T-helper 2 cell treated with Interferon-gamma antibody and Interleukin-4, amounts not matched to agents 5 μg/mL and 100 μg/mL, for 36 hours (primary cell): Measurements from ENCODE around the gene STK10.

Experiments
- DNase-seq: peaks from one replicate; pipeline ENCODE4 v3.0.0; 2021; ENCODE audit warnings: low spot score
- H3K27ac Mint-ChIP-seq: one replicate; pipeline ENCODE4 v1.8.0; 2021; ENCODE audit warnings: mild to moderate bottlenecking, mixed read lengths
- H3K27me3 Mint-ChIP-seq: one replicate; pipeline ENCODE4 v1.8.0; 2021; ENCODE audit warnings: low read depth, mixed read lengths
- H3K36me3 Mint-ChIP-seq: one replicate; pipeline ENCODE4 v1.8.0; 2021; ENCODE audit warnings: low read depth, mixed read lengths
- H3K4me1 Mint-ChIP-seq: one replicate; pipeline ENCODE4 v1.8.0; 2021; ENCODE audit warnings: low read depth, mixed read lengths
- H3K4me3 Mint-ChIP-seq: one replicate; pipeline ENCODE4 v1.8.0; 2022; ENCODE audit warnings: mild to moderate bottlenecking, moderate library complexity, mixed read lengths
- H3K9me3 Mint-ChIP-seq: one replicate; pipeline ENCODE4 v1.8.0; 2021; ENCODE audit warnings: mixed read lengths

Gene STK10

DNA sequence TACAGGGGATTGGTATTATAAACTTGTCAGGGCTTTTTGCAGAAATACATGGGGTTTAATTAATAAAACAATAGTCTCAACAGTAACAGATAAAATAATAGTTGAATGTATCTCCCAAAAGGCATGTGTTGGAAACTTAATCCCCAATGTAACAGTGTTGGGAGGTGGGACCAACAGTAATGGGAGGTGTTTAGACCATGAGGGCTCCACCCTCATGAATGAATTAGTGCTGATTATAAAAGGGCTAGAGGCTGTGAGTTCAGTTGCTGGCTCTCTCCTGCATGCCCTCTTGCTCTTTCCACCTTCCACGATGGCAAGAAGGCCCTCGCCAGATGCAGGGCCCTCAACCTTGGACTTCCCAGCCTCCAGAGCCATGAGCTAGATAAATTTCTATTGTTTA lies 56.3 kb downstream of the STK10 start:
- H3K36me3 Mint-ChIP-seq: peaks cover 75% of the 10 kb centered on the region
- no peak overlapping the region for H3K27ac Mint-ChIP-seq
- DNase-seq: no peak
- H3K9me3 Mint-ChIP-seq: no peaks in the 10 kb centered on the region
- H3K4me1 Mint-ChIP-seq: peaks cover 35% of the 10 kb centered on the region
- no peak overlapping the region for H3K4me3 Mint-ChIP-seq
- H3K27me3 Mint-ChIP-seq: no peaks in the 10 kb centered on the region

- DNase-seq: no peak
- H3K27me3 Mint-ChIP-seq: no peaks in the 10 kb centered on the region
- H3K27ac Mint-ChIP-seq: no peak overlapping the region
- H3K36me3 Mint-ChIP-seq: peaks cover 77% of the 10 kb centered on the region
- H3K9me3 Mint-ChIP-seq: no peaks in the 10 kb centered on the region
- H3K4me3 Mint-ChIP-seq: no peak overlapping the region
- peaks cover 28% of the 10 kb centered on the region for H3K4me1 Mint-ChIP-seq
Measured at GRCh38 chr5:172129256-172129910, 58.6 kb downstream of the STK10 start.

GRCh38 chr5:172127581-172127980 lies 60.4 kb downstream of the STK10 start:
- Mint-ChIP-seq H3K9me3 (no peaks in the 10 kb centered on the region), H3K4me3 (no peak overlapping the region), H3K27ac (no peak overlapping the region), H3K36me3 (peaks cover 75% of the 10 kb centered on the region), H3K4me1 (peaks cover 17% of the 10 kb centered on the region), H3K27me3 (no peaks in the 10 kb centered on the region)
- no peak for DNase-seq

- no peaks in the 10 kb centered on the region for H3K27me3 Mint-ChIP-seq
- no peak for DNase-seq
- no peak overlapping the region for H3K27ac Mint-ChIP-seq
- H3K4me3 Mint-ChIP-seq: no peak overlapping the region
- H3K4me1 Mint-ChIP-seq: peaks cover 17% of the 10 kb centered on the region
- peaks cover 62% of the 10 kb centered on the region for H3K36me3 Mint-ChIP-seq
- no peaks in the 10 kb centered on the region for H3K9me3 Mint-ChIP-seq
Measured at GRCh38 chr5:172123269-172123692, 64.7 kb downstream of the STK10 start.

DNA sequence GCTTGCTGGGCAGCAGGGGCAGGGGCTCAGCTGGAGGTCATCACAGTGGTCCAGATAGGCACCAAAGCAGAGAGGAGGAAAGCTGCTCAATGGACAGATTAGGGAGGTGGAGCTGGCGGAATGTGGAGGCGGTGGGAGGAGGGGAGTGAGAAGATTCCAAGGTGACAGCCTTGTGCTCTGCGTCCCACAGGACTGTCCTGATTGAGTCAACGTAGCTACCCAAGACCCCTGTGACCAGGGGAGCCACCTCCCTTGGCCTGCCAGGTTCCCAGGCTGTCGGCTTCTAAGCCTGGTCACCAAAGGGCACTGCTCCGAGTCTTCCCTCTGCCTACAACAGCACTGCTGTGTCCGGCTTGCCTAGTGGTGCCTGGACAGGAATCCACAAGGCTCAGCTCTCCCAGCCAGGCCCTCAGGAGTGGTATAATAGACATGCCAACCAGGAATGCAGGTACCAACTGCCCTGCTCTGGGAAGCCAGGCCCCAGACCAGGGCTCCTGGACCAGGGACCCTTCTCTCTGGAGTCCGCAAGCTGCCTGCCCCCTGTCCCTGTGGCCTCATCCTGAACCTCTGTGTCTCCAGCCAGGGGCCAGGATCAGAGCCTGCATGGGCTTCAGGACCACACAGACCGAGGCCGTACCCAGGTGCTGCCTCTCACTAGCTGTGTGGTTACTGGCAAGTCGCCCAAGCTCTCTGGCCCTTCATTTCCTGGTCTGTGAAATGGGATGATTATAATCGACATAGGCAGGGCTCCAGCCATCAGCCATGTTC lies 67.9 kb downstream of the STK10 start:
- peaks cover 35% of the 10 kb centered on the region for H3K4me1 Mint-ChIP-seq
- no peak overlapping the region for H3K4me3 Mint-ChIP-seq
- no peaks in the 10 kb centered on the region for H3K27me3 Mint-ChIP-seq
- no peak for DNase-seq
- peak overlapping the region; percentile 20 for H3K27ac Mint-ChIP-seq
- peaks cover 64% of the 10 kb centered on the region for H3K36me3 Mint-ChIP-seq
- no peaks in the 10 kb centered on the region for H3K9me3 Mint-ChIP-seq

- no peaks in the 10 kb centered on the region for H3K27me3 Mint-ChIP-seq
- H3K4me3 Mint-ChIP-seq: peak overlapping the region; percentile 38
- no peak for DNase-seq
- peaks cover 5% of the 10 kb centered on the region for H3K9me3 Mint-ChIP-seq
- peak overlapping the region; percentile 84 for H3K27ac Mint-ChIP-seq
- H3K4me1 Mint-ChIP-seq: peaks cover 38% of the 10 kb centered on the region
- H3K36me3 Mint-ChIP-seq: peaks cover 62% of the 10 kb centered on the region
Measured at GRCh38 chr5:172118891-172119290, 69.1 kb downstream of the STK10 start.

GRCh38 chr5:172117977-172118701 lies 69.9 kb downstream of the STK10 start:
- no peak for DNase-seq
- H3K4me1 Mint-ChIP-seq: peaks cover 41% of the 10 kb centered on the region
- H3K36me3 Mint-ChIP-seq: peaks cover 60% of the 10 kb centered on the region
- H3K27ac Mint-ChIP-seq: peak overlapping the region; percentile 66
- H3K9me3 Mint-ChIP-seq: peaks cover 5% of the 10 kb centered on the region
- H3K27me3 Mint-ChIP-seq: no peaks in the 10 kb centered on the region
- peak overlapping the region; percentile 3 for H3K4me3 Mint-ChIP-seq

- peak overlapping the region; percentile 96 for H3K27ac Mint-ChIP-seq
- H3K36me3 Mint-ChIP-seq: peaks cover 63% of the 10 kb centered on the region
- peak; percentile 39 for DNase-seq
- H3K9me3 Mint-ChIP-seq: peaks cover 5% of the 10 kb centered on the region
- peak overlapping the region; percentile 82 for H3K4me3 Mint-ChIP-seq
- H3K27me3 Mint-ChIP-seq: no peaks in the 10 kb centered on the region
- H3K4me1 Mint-ChIP-seq: peaks cover 59% of the 10 kb centered on the region
Measured at GRCh38 chr5:172115541-172115982, 72.5 kb downstream of the STK10 start.

DNA sequence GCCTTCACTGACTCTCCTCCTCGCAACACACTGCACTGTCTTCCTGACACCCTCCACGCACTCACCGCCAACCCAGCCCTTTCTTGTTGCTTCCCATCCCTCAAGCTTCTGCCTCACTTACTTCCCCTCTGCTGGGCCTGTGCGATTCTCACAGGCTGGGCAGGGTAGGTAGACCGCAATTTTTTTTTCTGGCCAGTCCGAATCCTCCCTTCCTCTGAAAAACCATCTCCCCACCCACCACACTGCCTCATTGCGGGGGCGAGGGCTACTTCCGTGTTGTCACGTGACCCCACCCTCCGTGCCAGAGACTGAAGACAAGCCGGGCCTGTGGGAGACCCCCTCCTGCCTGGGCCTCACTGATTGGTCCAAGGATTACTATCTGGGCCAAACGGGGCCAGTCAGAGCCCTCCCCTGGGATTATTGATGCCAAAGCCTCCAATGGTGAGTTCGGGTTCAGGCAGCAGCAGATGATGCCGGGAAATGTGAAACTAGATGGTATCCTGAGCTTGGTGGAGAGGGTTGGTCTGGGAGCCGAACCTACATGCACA lies 73.1 kb downstream of the STK10 start:
- Mint-ChIP-seq H3K27ac (peak overlapping the region; percentile 96), H3K4me3 (peak overlapping the region; percentile 82), H3K9me3 (peaks cover 5% of the 10 kb centered on the region), H3K36me3 (peaks cover 65% of the 10 kb centered on the region), H3K27me3 (no peaks in the 10 kb centered on the region), H3K4me1 (peaks cover 65% of the 10 kb centered on the region)
- DNase-seq: peak; percentile 88

- Mint-ChIP-seq H3K36me3 (peaks cover 69% of the 10 kb centered on the region), H3K27ac (peak overlapping the region; percentile 92), H3K4me1 (peaks cover 70% of the 10 kb centered on the region), H3K4me3 (peak overlapping the region; percentile 62), H3K9me3 (peaks cover 5% of the 10 kb centered on the region), H3K27me3 (no peaks in the 10 kb centered on the region)
- peak; percentile 80 for DNase-seq
Measured at GRCh38 chr5:172113036-172113435, 75.0 kb downstream of the STK10 start.

- Mint-ChIP-seq H3K27me3 (no peaks in the 10 kb centered on the region), H3K36me3 (peaks cover 75% of the 10 kb centered on the region), H3K4me1 (peaks cover 75% of the 10 kb centered on the region), H3K4me3 (peak overlapping the region; percentile 62), H3K9me3 (peaks cover 5% of the 10 kb centered on the region), H3K27ac (peak overlapping the region; percentile 92)
- no peak for DNase-seq
Measured at GRCh38 chr5:172111852-172112225, 76.2 kb downstream of the STK10 start.

- Mint-ChIP-seq H3K4me1 (peaks cover 72% of the 10 kb centered on the region), H3K36me3 (peaks cover 73% of the 10 kb centered on the region), H3K9me3 (peaks cover 5% of the 10 kb centered on the region), H3K4me3 (peak overlapping the region; percentile 62), H3K27me3 (no peaks in the 10 kb centered on the region), H3K27ac (peak overlapping the region; percentile 92)
- peak; percentile 88 for DNase-seq
Measured at GRCh38 chr5:172110921-172111851, 76.8 kb downstream of the STK10 start.

- H3K36me3 Mint-ChIP-seq: peaks cover 70% of the 10 kb centered on the region
- H3K27me3 Mint-ChIP-seq: no peaks in the 10 kb centered on the region
Measured at GRCh38 chr5:172110260-172110815, 77.7 kb downstream of the STK10 start.

More at GRCh38 chr5:172110260-172110815, 77.7 kb downstream of the STK10 start:
- no peak for DNase-seq
- H3K27ac Mint-ChIP-seq: peak overlapping the region; percentile 92
- H3K9me3 Mint-ChIP-seq: peaks cover 5% of the 10 kb centered on the region
- H3K4me1 Mint-ChIP-seq: peaks cover 66% of the 10 kb centered on the region
- peak overlapping the region; percentile 62 for H3K4me3 Mint-ChIP-seq
